Measurements from ENCODE around the gene BEX3.
A peak's percentile ranks its signal among the peaks of the same experiment; 100 is the strongest.
"Not testable (repeated sequence)": the region's sequence is repeated elsewhere in the genome, so short reads cannot be mapped to it uniquely, and the experiment has no call there.

The BEX3 gene

DNA sequence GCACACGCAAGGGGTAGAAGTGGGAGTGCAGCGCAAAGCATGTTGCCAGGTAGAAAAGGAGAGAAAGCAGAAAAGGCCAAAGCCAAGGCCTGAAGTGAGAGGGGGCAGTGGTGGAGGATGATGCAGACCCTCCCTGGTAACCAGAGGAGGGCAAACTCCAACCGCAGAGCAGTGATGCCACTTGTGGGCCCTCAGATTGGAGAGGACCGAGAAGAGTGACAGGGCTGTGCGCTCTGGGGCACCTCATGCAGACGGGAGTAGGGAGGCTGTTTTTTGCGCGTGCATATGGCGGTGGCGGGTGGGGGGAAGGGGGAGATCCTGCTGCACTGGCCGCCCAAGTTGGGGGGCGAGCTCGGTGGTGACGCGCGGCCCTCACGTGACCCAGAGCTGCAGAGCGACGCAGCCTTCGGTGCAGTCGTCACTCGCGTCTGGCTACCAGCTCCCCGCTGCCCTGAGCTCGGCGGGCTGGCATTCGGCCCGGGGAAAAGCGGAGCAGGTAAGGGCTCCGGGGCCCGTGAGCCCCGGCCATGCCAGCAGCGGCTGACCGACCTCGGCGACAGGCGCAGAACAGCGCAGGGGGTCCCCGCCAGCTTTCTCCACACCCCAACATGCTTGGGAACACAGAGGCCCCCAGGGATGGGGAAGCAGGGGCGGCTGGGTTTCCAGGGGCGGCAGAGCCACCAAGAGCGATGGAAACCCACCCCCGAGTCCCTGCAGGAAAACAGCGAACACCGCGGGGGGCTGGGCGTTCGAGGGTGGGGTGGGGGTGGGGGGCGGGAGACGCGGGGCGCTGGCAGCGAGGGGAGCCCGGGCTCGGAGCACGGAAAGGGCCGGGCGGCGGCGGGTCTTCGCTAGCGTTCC is at the start of gene BEX3:
Gene BEX3, plus strand, starts transcription at position 421 of the 861 bp plus-strand sequence. CDS start 984 bp downstream, outside the sequence.
- DNase-seq (ENCODE audit: low spot score), result peak; percentile 21

DNA sequence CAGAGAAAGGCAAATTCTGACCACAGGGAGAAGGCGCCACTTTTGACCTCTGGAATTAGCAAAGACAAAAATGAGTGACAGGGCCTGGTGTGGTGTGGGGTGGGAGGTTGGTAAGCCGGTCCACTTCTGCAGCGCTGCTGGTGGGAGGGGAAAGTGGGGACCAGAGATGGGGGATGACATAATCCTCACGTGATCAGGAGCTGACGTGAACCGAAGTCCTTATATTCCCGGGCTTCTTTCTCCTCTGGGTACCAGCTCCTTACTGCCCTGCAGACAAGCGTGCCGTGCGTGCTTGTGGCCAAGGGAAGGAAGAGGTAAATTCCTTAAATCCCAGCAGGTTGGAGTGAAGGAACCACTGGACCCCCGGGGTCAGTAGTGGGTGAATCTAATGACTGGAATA is 46.3 kb upstream of the BEX3 start, which contains the start of gene TCEAL7:
Gene TCEAL7, plus strand, starts transcription at position 249 of the 400 bp plus-strand sequence. CDS start 1,165 bp downstream, outside the sequence.
- no peak for DNase-seq (ENCODE audit: low spot score)

DNA sequence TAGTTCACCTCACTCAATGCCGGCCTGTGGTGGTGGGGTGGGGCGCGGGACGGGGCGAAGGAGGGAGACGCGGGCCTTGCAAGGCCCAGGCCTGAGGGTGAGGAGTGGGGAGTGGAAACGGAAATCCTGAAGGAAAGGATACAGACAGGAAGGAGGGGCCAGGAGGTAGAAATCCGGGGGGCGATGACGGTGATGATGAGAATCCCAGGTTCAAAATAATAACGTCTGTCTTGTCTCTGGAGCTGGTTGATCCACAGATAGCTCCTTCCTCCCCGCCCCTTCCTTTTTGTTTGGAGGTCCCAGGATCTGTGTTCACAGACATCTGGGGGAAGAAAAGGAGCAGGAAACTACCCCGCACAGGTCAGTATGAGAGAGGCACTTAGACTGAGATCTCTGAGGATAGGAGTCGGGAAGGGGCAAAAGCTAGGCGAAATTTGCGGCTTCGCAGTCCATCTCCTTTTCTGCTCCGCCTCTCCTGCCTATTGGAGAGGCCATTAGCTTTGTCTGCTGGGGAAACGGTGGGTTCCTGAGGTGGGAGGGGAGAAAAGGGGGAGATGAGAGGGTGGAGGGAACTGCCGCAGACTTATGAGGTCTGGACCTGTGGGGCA is 45.6 kb upstream of the BEX3 start:
- no peak for DNase-seq (ENCODE audit: low spot score)

DNA sequence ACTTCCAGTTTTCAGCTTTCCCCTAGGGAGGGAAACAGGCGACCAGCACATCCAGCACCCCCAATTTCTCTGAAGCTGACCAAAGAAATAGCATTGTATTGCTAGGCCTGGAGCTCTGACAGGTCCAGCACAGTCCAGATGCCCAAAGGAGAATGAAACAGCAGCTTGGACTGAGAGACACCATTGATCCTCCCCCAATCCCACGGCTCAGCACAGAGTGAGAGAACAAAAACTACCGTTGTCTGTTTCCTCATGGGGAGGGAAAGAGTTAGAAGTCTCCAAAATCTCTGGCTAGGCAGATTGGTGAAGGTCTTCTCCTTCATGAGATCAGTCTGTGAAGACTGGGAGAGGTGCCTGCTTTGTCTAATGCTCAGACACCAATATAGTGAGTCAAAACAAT is 37.7 kb upstream of the BEX3 start:
- no peak for DNase-seq (ENCODE audit: low spot score)

DNA sequence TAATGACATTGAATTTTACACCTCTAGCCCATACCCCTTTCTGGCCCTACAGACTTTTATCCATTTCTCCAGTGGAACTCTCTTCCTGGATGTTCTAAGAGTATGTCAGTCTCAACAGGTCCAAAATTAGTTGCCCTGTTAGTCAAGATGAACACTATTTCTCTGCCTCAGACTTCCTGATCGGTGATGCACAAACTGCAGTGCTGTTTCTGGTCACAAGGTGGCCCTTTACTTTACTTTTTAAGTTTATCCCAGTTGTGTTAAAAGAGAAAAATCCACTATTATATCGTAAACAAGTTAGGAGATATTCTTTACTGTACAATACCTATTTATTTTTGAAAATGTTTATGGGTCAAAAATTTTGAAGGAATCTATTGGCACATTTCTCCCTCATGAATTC is 33.2 kb upstream of the BEX3 start:
- DNase-seq (ENCODE audit: low spot score), result peak; percentile 25

DNA sequence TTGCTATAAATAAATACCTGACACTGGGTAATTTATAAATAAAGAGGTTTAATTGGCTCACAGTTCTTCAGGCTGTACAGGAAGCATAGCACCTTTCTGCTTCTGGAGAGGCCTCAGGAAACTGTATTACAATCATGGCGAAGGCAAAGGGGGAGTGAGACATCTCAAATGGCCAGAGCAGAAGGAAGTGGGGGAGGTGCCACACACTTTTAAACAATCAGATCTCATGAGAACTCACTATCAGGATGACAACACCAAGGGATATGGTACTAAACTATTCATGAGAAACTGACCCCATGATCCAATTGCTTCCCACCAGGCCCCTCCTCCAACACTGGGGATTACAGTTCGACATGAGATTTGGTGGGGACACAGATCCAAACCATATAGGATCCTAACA is 31.7 kb upstream of the BEX3 start:
- no peak for DNase-seq (ENCODE audit: low spot score)

DNA sequence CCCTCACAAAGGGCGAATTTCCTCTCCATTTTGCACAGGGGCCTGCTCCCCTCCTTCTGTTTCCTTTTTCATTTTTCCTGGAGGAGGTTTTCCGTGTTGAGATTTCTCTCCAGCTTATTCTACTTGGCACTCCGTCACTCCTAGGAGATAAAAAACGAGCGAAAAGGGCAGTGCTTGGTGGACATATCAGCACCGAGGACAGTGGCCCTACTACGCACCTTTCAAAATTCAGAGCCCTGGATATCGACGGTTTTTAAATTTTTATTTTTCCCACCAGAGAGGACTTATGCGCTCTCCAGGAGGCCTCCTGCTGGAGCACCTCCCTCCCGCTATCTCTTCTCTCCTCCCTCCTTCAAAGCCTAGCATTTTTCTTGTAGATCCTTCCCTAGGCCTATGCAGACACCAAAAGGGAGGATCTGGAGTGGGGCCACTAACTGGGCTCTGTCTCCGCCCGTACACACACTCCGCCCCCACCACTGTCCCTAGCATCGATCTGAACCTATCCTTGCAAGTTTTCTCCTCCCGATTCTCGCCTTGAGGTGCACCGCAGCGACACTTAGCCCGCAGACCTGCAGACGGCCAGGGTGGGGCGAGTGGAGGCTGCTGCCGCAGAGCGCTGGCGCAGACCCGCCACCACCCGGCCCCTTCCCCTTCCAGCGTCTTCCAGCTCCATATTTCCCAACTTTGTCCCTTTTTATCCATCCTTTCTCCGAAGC is 28.5 kb upstream of the BEX3 start:
- DNase-seq (ENCODE audit: low spot score), result no peak

DNA sequence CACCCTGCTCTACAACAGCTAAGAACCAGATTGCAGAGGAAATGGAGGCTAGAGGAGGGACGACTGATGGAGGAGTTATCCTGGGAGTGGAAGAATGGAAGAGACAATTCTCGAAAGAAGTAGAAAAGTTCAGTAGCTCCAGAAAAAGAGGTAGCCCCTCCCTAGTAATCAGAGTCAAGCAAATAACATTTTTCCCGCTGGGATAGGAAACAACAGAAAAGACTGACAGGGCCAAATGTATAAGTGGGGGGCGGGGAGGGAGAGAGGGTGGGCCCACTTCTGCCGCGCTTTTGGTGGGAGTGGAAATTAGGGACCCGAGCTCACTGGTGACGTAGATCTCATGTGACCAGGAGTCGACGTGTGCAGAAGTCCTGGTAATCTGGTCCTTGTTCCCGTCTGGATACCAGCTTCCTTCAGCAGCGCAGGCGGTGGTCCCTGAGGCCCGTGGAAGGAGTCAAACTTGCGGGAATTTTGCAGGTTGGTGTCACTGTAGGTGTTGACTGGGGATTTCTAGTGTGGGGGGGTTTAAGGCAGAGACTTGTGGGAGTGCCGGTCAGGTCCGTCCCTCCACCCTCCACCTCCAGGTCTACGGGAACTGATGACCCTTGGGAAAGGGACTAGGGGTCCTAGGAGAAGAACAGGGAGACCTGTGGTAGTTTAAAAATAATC is 20.1 kb upstream of the BEX3 start, which contains the start of gene TCEAL9:
Gene TCEAL9, plus strand, starts transcription at position 377 of the 669 bp plus-strand sequence. CDS start 1,179 bp downstream, outside the sequence.
- DNase-seq (ENCODE audit: low spot score), result no peak

DNA sequence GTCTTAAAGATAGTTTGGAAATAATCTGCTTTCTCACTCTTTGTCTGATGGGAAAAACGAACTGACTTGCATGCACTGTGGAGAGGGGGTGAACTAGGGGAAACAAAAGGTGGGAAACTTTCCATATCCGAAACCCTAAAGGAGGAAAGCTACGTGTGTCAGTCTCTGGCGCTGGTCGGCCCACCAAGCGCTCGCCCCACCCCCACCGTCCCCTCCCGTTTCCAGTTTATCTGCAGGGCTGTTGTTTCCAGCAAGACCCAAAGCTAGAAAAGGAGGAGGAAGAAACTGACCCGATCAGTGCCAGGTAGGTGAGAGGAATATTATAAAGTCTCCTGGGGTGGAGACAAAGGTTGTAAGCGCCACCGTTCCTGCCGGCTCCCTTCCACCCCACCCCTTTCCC is 19.5 kb upstream of the BEX3 start:
- no peak for DNase-seq (ENCODE audit: low spot score)

DNA sequence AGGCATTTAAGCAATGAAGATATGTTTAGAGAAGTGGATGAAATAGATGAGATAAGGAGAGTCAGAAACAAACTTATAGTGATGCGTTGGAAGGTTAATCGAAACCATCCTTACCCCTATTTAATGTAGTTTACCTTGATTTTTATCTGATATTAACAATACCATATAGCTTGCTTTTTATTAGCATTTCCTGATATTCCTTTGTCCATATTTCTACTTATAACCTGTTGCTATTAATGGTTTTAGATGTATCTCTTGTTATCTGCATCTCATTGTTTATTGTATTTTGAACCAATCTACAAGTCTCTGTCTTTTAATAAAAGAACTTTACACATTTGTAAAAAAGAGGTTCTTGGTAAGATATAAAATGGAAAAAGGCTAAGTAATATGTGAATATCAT is 18.5 kb upstream of the BEX3 start:
- DNase-seq (ENCODE audit: low spot score), result no peak

DNA sequence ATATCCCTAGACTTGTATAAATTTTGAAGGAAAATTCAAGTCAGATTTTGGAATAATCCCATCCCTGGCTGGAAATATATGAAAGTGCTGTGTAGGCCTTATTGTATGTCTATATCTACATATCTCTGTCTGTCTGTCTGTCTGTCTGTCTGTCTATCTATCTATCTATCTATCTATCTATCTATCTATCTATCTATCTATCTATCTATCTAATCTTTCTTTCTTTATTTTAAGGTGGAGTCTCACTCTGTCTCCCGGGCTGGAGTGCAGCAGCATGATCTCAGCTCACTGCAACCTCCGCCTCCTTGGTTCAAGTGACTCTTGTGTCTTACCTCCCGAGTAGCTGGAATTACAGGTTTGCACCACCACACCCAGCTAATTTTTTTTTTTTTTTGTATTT is 16.7 kb upstream of the BEX3 start:
- not testable (repeated sequence) for DNase-seq (ENCODE audit: low spot score)

DNA sequence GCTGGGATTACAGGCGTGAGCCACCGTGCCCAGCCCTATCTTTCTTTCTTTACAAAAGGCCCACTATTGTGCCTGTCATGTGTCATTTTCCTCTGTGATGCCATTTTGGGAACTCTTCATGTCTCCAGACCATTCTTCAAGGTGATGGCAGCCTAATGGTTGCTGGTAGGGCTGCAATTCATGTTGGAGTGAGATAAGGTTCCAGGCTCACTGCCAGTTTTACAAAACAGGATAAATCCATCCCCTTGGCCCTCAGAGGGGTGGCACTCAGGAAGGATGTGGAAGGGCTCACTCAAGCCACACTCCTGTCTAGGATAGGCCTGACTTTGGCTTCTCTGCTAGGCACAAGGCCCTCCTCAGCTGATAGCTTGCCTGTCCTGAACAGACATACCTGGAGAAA is 16.2 kb upstream of the BEX3 start:
- no peak for DNase-seq (ENCODE audit: low spot score)

DNA sequence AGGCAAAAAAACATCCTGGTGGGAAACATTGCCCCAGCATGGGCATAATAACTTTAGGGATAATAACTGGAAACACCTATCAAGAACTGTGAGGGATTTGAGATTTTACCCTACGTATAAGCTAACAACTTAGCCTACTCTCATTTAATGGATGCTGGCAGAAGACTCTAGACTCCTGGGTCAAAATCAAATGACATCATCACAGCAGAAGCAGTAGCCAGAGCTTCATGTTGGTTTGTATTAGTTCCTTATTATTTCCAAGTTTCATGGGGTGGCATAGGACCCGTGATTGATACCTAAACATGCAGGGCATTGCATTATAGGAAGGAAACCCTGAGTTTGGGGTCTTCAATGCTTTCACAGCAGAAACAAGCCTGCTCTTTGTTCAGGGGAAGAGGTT is 15.4 kb upstream of the BEX3 start:
- DNase-seq (ENCODE audit: low spot score), result no peak

DNA sequence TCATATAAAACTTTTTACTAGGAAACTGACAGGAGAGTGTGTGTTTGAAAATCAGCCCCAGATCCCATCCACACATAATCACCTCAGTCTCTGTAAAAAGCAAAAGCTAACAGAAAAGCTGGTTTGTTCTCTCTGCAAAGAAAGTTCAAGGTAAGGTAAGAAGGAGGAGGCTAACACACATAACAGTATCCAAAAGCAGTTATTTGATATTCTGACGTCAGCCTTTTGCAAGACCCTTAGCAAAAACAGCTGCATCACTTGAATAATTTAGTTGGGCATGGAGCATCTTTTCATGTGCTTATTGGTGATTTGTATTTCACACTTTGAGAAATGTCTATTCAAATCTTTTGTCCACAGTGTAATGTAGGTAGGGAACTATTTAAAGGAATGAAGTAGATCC is 14.5 kb upstream of the BEX3 start:
- DNase-seq (ENCODE audit: low spot score), result no peak

DNA sequence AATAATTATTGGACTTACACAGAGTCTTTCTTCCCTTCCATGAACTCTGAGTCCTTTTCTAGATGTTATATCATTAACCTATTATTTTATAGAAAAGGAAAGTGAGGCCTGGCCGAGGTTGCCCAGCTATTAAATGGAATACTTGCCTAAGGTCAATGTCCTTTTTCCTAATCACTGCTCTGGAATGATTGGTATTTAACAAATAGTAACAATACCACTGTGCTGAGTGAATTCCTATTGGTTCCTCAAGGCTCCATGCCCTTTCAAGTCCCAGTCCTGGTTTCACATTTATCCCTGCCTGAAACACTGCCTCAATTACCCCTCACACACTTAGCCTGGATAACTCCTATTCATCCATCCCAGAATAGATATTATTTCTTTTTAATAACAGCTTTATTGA is 13.9 kb upstream of the BEX3 start:
- no peak for DNase-seq (ENCODE audit: low spot score)

DNA sequence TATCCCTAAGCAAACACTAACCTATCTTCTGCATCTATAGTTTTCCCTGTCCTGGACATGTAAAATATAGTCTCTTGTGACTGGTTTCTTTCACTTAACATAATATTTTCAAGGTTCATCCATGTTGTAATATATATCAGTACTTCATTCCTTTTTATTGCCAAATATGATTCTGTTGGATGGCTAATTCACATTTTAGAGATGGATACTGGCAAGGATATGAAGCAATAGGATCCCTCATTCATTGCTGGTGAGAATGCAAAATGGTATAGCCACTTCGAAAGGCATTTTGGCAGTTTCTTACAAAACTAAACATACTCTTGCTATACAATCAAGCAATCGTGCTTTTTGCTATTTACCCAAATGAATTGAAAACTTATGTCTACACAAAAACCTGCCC is 13.3 kb upstream of the BEX3 start:
- DNase-seq (ENCODE audit: low spot score), result no peak

DNA sequence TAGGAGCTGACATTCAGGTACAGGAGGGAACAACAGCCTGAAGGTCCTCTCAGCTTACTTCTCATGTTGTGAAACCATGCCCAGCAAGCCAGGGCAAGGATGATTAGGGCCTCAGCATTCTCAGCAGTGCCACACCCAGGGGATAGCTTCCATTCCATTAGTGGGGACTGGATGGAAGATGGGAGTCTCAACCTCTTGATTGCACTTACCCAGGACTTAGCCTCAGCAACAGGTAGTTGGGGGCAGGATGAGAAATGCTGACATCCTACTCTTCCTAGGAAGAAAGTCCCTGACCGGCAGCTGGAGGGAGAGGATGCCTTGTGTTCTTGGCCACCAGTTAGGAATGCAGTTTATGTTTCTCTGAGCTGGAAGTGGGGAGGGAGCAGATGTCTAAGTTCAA is 8.8 kb upstream of the BEX3 start:
- DNase-seq (ENCODE audit: low spot score), result no peak

DNA sequence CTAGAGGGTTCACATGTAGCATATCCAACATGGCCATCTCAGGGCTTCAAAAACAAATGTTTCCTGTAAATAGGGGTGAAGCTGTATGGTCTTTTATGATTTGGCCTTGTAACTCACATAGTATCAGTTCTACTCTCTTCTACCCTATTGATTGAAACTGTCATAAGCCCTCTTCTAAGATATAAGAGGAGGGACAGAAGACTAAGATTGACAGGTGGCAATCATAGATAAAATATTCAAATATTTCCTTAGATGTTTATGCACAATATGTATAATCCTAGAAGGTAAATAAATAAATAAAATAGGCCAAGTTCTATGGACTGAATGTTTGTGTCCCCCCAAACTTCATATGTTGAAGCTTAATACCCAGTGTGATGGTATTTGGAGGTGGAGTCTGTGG is 6.9 kb upstream of the BEX3 start:
- DNase-seq (ENCODE audit: low spot score), result no peak

DNA sequence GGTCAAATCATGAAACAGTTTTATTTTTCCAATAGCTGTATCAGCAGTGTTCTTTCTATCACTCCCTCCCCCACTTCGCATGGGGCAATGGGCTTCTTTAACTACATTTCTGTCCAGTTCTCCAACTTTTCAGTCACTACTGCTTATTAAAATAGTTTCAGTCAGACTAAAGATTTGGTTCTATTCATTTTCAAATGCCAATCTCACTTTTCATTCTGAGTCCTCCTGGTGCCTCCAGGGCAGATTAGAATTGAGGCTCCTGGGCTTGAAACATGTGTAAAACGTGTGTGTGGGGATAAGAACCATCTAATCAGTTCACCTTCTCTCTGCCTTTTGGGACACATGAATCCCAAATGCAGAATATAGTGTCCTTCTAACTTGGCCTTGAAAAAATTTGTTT is 3.5 kb upstream of the BEX3 start:
- no peak for DNase-seq (ENCODE audit: low spot score)

DNA sequence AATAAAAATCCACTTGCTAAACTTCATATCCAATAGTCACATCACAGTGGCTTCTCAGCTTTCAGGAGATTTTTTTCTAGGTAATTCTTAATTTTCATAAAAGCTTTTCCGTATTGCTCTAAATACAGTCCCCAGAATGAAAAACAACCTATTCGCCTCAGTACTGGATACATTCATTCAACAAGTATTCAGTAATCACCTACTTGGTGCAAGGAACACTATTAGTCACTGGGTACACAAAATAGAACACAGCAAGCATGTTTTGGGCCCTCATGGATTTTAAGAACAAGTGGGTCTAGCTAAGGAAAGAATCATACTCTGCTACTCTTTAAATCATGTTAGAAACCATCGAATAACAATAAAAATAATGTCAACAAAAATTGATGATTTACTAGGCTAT is 2.8 kb upstream of the BEX3 start:
- no peak for DNase-seq (ENCODE audit: low spot score)

DNA sequence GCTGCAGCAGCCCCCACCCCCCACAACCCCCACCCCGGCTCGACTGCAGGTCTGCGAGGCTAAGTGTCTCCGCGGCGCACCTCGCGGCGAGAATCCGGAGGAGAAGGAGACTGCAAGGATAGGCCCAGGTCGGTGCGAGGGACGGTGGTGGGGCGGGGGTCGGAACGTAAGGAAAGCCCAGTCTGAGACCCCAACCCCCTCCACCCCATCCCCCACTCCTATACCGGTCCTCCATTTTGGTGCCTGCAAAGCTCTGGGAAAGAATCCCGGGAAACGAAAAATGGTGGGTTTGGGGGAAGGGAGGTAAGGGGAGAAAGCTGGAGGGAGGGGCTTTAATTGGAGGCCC is 614 bp downstream of the BEX3 start:
- no peak for DNase-seq (ENCODE audit: low spot score)

DNA sequence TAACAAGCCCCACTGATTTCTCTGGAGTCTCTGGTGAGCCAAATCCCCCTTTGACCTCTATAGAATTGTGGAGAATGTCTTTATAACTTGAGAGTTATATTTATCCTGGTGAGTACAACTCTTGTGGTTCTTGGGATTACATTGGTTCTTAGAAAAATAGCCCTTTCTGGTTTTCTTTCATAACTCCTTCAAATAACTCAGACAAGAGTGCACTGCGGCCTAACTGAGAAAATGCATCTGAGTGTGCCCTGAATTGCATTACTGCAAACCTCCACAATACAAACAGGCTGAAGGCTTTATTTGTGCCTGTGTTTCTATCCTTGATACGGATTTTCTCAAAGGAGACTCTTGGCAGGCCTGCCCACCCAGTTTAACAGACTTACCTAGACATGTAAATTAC is 2.7 kb downstream of the BEX3 start:
- no peak for DNase-seq (ENCODE audit: low spot score)
